ENCODE results near the gene PTPRA.

The PTPRA gene

GRCh38 chr20:2937902-2938301 lies 64.6 kb downstream of the PTPRA start:
- no peak for DNase-seq

- no peak for DNase-seq
These were observed 69.2 kb downstream of the PTPRA start for GRCh38 chr20:2942439-2942838.

- DNase-seq: no peak
These were observed 74.0 kb downstream of the PTPRA start for GRCh38 chr20:2946988-2947961.

- no peak for DNase-seq
These were observed 75.7 kb downstream of the PTPRA start for GRCh38 chr20:2948968-2949367.

- no peak for DNase-seq
These were observed 79.5 kb downstream of the PTPRA start for GRCh38 chr20:2952766-2953165.

GRCh38 chr20:2955257-2955970 lies 82.1 kb downstream of the PTPRA start:
- DNase-seq: no peak

GRCh38 chr20:2956480-2956879 lies 83.2 kb downstream of the PTPRA start:
- no peak for DNase-seq

- no peak for DNase-seq
These were observed 94.6 kb downstream of the PTPRA start for GRCh38 chr20:2967841-2968240.

GRCh38 chr20:2972126-2972525 lies 98.8 kb downstream of the PTPRA start:
- DNase-seq: no peak

GRCh38 chr20:2973574-2973973 lies 100.3 kb downstream of the PTPRA start:
- DNase-seq: no peak

GRCh38 chr20:2978519-2978918 lies 105.2 kb downstream of the PTPRA start:
- DNase-seq: no peak

- DNase-seq: no peak
These were observed 108.4 kb downstream of the PTPRA start for GRCh38 chr20:2981646-2982045.

GRCh38 chr20:2983508-2983907 lies 110.2 kb downstream of the PTPRA start:
- no peak for DNase-seq

- no peak for DNase-seq
These were observed 110.8 kb downstream of the PTPRA start for GRCh38 chr20:2984028-2984501.

GRCh38 chr20:2984956-2985661 lies 111.8 kb downstream of the PTPRA start:
- no peak for DNase-seq

GRCh38 chr20:2986466-2986865 lies 113.2 kb downstream of the PTPRA start:
- no peak for DNase-seq

GRCh38 chr20:2987861-2988260 lies 114.6 kb downstream of the PTPRA start:
- no peak for DNase-seq

- DNase-seq: no peak
These were observed 118.3 kb downstream of the PTPRA start for GRCh38 chr20:2991532-2991931.

- DNase-seq: no peak
These were observed 120.0 kb downstream of the PTPRA start for GRCh38 chr20:2993250-2993649.

GRCh38 chr20:2995796-2996195 lies 122.5 kb downstream of the PTPRA start:
- DNase-seq: no peak

- DNase-seq: no peak
These were observed 125.4 kb downstream of the PTPRA start for GRCh38 chr20:2998728-2999127.

GRCh38 chr20:3000852-3001523 lies 127.7 kb downstream of the PTPRA start:
- DNase-seq: no peak

- no peak for DNase-seq
These were observed 130.1 kb downstream of the PTPRA start for GRCh38 chr20:3003416-3003815.

All from activated CD4-positive, alpha-beta T cell treated with anti-CD3 and anti-CD28 coated beads, Interleukin-2, amount 50 U/mL, for 1 hour (primary cell).